GM19035 (cell line): ENCODE measurements around the gene ATOSA.
A peak's percentile ranks its signal among the peaks of the same experiment; 100 is the strongest.

ENCODE experiments used
- ATAC-seq: cut with Tn5 transposase; IDR thresholded peaks from one replicate; pipeline ENCODE4 v1.9.1; 2021; ENCODE audit not compliant: unreplicated experiment

ATOSA gene

GRCh38 chr15:52682781-52683180 lies 3.6 kb upstream of the ATOSA start:
- ATAC-seq = no peak

GRCh38 chr15:52682200-52682599 lies 3.0 kb upstream of the ATOSA start:
- ATAC-seq = no peak

GRCh38 chr15:52681441-52681840 lies 2.3 kb upstream of the ATOSA start:
- no peak for ATAC-seq

GRCh38 chr15:52680761-52681160 lies 1.6 kb upstream of the ATOSA start:
- no peak for ATAC-seq

GRCh38 chr15:52680041-52680391 lies 828 bp upstream of the ATOSA start:
- no peak for ATAC-seq

- ATAC-seq = peak; percentile 28
Measured at GRCh38 chr15:52678468-52679231, 538 bp downstream of the ATOSA start.

- peak; percentile 28 for ATAC-seq
Measured at GRCh38 chr15:52677593-52678467, 1.4 kb downstream of the ATOSA start.

GRCh38 chr15:52674831-52675230 lies 4.4 kb downstream of the ATOSA start:
- ATAC-seq = no peak

- ATAC-seq = no peak
Measured at GRCh38 chr15:52673734-52674133, 5.5 kb downstream of the ATOSA start.

- ATAC-seq = no peak
Measured at GRCh38 chr15:52673312-52673711, 5.9 kb downstream of the ATOSA start.

GRCh38 chr15:52672661-52673060 lies 6.5 kb downstream of the ATOSA start:
- ATAC-seq = no peak

- no peak for ATAC-seq
Measured at GRCh38 chr15:52670087-52670486, 9.1 kb downstream of the ATOSA start.

GRCh38 chr15:52668133-52668532 lies 11.1 kb downstream of the ATOSA start:
- ATAC-seq = no peak

GRCh38 chr15:52667597-52667996 lies 11.6 kb downstream of the ATOSA start:
- peak; percentile 86 for ATAC-seq

- no peak for ATAC-seq
Measured at GRCh38 chr15:52663536-52664294, 15.5 kb downstream of the ATOSA start.

- no peak for ATAC-seq
Measured at GRCh38 chr15:52661909-52662308, 17.3 kb downstream of the ATOSA start.

- ATAC-seq = no peak
Measured at GRCh38 chr15:52660192-52660591, 19.0 kb downstream of the ATOSA start.

GRCh38 chr15:52658955-52659354 lies 20.2 kb downstream of the ATOSA start:
- ATAC-seq = peak; percentile 89

- ATAC-seq = no peak
Measured at GRCh38 chr15:52657338-52657737, 21.9 kb downstream of the ATOSA start.

- no peak for ATAC-seq
Measured at GRCh38 chr15:52656412-52656811, 22.8 kb downstream of the ATOSA start.

- no peak for ATAC-seq
Measured at GRCh38 chr15:52653431-52653964, 25.7 kb downstream of the ATOSA start.
